Cardiac fibroblast (primary cell): Measurements from ENCODE around the gene TOM1.
"Not testable (repeated sequence)": the region's sequence is repeated elsewhere in the genome, so short reads cannot be mapped to it uniquely, and the experiment has no call there.

Experiments used
- DNase-seq, 2 donors: peaks; one replicate each; pipeline versions ENCODE4 v3.0.0 to v3.0.0-alpha.2; 2010; ENCODE audit warnings: low read depth in 2 of 2
- H3K4me3 ChIP-seq, 2 donors: replicated peaks in 1 of 2; 1 replicate in 1 of 2; 2 replicates in 1 of 2; pipeline ENCODE4 v1.5.1; 2011; ENCODE audit warnings: low read depth in 2 of 2, low read length in 2 of 2, mild to moderate bottlenecking in 2 of 2, moderate library complexity in 1 of 2
- TF ChIP-seq, protein P1 (sequence below): IDR thresholded peaks from one replicate; pipeline ENCODE4 v1.5.1; 2011; ENCODE audit warnings: low read depth, mild to moderate bottlenecking, low read length, inconsistent platforms

The TOM1 gene

DNA sequence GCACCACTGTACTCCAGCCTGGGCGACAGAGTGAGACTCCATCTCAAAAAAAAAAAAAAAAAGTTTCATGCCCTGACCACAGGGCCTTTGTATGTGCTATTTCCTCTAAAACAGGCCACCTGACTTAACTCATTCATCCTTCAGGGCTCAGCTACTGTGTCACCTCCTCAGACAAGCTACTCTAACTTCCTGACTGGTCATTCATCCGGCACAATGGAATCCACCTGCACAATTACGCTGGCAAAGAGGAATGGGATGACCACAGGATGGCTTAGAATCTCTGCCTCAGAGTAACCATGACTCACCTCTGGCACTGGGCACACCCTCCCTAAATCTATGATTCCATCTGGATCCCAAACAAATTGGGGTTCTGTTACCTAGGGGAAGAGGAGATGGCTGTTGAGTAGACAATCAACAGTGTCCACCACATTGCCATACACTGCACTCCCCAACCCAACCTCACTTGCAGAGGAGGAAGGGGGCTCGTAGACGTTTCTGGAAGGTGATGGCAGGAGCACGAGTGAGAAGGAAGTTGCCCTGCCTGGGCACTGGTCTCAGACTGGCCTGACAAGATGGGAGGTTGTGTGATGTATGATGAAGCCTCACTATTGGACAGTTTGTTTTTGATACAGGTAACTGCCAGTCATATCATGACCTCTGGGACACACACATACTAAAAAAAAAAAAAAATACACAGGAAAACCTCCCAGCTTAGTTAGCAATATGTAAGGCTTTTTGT is 58.4 kb downstream of the TOM1 start:
- no peak overlapping the region for H3K4me3 ChIP-seq
- DNase-seq, result peak in 1 of 2 donors; percentile 83
- TF ChIP-seq, protein P1, sequence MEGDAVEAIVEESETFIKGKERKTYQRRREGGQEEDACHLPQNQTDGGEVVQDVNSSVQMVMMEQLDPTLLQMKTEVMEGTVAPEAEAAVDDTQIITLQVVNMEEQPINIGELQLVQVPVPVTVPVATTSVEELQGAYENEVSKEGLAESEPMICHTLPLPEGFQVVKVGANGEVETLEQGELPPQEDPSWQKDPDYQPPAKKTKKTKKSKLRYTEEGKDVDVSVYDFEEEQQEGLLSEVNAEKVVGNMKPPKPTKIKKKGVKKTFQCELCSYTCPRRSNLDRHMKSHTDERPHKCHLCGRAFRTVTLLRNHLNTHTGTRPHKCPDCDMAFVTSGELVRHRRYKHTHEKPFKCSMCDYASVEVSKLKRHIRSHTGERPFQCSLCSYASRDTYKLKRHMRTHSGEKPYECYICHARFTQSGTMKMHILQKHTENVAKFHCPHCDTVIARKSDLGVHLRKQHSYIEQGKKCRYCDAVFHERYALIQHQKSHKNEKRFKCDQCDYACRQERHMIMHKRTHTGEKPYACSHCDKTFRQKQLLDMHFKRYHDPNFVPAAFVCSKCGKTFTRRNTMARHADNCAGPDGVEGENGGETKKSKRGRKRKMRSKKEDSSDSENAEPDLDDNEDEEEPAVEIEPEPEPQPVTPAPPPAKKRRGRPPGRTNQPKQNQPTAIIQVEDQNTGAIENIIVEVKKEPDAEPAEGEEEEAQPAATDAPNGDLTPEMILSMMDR, result no peak

DNA sequence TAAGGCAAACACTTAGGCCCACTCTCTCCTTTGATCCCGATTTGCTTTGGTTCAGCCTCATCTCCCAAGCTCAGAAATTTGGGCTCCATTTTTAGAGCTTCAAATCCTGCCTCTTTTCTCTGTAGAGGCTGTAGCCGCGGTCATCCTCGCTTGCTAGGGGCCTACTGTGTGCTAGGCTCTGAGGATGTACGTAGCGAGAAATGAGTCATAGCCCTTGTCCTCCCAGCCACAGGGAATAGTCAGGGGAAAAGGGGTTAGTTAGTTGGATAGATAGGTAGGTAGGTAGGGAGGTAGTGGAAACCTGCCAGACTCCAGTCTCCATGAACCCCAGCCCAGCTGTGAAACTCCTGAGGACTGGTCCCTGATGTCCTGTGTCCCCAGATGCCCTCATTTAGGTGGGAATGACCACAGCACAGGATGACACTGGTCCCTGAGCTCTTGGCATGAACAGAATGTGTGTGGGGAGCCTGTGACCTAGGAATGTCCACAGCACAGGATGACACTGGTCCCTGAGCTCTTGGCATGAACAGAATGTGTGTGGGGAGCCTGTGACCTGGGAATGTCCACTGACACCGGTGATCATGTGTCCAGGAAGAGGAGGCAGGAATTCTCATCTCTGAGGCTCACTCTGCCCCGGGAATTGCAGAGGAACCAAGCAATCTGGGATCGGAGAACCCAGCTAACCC is 59.8 kb downstream of the TOM1 start:
- DNase-seq, result no peak
- H3K4me3 ChIP-seq, result no peak overlapping the region
- TF ChIP-seq, protein P1, result no peak

DNA sequence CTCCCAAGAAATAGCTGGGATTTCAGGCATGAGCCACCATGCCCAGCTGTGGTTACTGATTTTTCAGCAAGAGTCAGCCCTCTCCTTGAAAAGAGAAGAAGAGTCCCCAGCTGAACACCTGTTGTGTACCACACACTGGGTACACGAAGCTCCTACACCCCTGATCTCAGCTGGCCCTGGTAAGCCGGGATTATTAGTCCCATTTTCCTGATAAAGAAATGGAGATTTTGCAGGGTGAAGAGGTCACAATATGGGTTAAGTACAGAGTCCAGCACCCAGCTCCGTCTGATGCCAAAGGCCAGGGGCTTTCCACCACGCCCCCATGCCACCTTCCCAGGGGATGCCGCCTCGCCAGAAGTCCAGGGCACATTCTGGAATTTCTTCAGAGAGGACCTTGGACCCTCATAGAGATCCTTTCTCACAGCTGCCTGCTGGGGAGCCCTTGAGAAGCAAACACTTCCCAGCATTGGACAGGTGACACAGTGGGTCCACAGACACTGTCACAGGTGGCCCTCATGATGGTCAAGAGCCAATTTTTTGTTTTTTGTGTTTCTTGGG is 61.4 kb downstream of the TOM1 start:
- DNase-seq, result no peak
- TF ChIP-seq, protein P1, result no peak
- H3K4me3 ChIP-seq, result no peak overlapping the region

DNA sequence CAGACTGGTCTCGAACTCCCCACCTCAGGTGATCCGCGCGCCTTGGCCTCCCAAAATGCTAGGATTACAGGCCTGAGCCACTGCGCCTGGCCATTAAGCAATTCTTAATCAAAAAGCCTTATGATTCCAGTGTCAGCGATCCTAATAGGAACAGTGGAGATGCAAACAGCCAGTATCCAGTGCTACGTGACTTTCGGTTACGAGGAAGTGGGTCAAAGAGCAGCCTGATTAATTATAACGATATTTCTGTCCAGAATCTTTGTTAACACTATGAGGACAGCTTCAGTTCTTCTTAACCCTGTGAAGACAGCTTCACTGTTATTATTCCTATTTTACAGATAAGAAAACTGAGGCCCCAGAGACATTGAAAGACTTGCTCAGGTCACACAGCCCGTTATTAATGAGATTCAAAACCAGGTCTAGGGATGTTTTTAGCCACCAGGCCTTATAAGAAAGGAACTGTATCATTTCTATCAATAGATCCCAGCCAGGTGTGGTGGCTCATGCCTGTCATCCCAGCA is 63.9 kb downstream of the TOM1 start:
- H3K4me3 ChIP-seq, result no peak overlapping the region
- TF ChIP-seq, protein P1, result no peak
- no peak for DNase-seq

DNA sequence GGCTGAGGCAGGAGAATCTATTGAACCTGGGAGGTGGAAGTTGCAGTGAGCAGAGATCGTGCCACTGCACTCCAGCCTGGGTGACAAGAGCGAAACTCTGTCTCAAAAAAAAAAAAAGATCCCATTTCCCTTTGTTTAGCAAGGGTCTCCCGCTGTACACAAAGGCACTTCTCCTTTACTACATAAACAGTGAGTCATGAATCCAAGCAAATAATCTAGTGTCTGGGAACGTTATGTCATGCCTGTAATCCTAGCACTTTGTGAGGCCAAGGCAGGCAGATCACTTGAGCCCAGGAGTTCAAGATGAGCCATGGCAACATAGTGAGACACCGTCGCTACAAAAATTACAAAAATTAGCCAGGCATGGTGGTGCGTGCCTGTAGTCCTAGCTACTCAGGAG is 64.5 kb downstream of the TOM1 start:
- DNase-seq, result peak; percentile 58 to 84
- H3K4me3 ChIP-seq, result not testable (repeated sequence)

DNA sequence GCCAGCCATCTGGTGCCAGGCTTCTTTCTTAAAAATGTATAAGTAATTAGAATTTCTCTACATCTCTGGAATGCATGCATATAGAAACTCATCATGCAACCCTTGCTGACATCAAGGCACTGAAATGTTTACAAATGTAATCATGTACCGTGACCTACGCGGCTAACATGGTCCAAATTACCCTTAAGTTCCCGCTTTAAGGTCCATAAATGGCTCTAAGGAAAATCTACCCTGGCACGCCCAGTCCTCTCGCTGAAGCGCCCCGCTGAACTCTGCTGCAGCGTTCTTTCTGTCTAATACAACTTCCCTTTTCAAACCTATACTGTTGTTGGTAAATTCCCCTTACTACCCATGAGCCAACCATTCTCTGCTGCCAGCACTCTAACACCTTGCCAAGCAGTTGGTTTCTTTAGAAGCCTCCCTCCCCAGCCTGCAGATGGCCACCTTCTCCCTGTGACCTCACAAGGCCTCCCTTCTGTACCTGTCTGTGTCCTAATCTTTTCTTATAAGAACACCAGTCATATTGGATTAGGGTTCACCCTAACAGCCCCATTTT is 67.7 kb downstream of the TOM1 start:
- no peak overlapping the region for H3K4me3 ChIP-seq
- DNase-seq, result no peak
- TF ChIP-seq, protein P1, result no peak

DNA sequence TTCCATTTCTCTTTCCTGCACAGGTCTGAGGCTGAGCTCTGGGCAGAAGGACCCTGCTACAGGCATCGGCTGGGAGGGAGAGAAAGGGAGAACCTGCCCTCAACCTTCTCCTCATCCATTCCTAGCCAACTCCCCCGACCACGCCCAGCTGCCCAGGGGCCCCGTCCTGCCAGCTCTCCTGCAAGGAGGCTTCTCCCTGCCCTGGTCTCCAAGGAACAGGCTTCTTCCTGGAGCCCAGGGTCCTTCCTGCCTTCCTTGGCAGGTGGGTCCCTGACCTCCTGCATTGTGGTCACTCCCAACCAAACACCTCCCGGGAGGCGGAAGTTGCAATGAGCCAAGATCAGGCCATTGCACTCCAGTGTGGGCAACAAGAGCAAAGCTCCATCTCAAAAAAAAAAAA is 68.7 kb downstream of the TOM1 start:
- no peak overlapping the region for H3K4me3 ChIP-seq
- DNase-seq, result no peak
- TF ChIP-seq, protein P1, result no peak
